ENCODE measurements around the gene SHISAL1. TPM values are rescaled to one million over a fixed set of nuclear protein-coding genes. Genes with fewer than 3 reads are reported as not detected.

Gene SHISAL1
- total and polyA plus RNA-seq, 2 donors (not counting 3 experiments of a cell fraction or from before 2014, with no cell fraction given), result 0.01 to 0.07 TPM

DNA sequence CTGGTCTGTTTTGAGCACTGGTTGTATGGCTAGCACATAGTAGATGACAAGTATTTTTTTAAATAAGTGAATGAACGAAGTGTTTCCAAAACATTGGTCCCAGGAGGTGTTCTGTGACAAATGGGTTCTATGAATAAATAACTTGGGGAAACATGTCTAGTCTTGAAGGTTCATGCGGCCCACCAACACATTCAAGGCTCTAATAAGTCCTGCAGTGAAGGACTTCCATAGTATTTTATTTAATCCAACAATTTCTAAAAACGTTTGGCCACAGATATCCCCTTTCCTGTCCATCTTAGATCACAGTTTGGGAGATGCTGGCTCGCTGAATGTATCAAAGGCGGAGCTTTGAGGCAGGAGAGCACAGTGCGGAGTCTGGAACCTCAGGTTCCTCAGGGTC, 109.5 kb downstream of the SHISAL1 start:
- FAIRE-seq, result no peak
- Histone ChIP-seq H3K4me1 (ENCODE audit: control insufficient read depth, extremely low read depth, insufficient read depth, low read length) (no peaks in the 10 kb centered on the region), H3K27ac (ENCODE audit: insufficient read depth, low read depth, low read length) (no peak overlapping the region), H3K4me3 (replicated peaks in 1 of 3; ENCODE audit: insufficient read depth in 1 of 3, low read depth in 1 of 3, low read length in 3 of 3) (no peak overlapping the region), H2AFZ (ENCODE audit: low read depth, low read length) (no peak overlapping the region), H3K9ac (replicated peaks; ENCODE audit: extremely low read depth, insufficient read depth, low read length) (no peak overlapping the region), H3K4me2 (ENCODE audit: insufficient read depth, low read length) (no peak overlapping the region), H3K36me3 (ENCODE audit: control insufficient read depth in 2 of 2, extremely low read depth in 1 of 2, insufficient read depth in 2 of 2, low read length in 2 of 2) (no peaks in the 10 kb centered on the region), H3K27me3 (ENCODE audit: control insufficient read depth in 2 of 2, insufficient read depth in 2 of 2, low read length in 2 of 2) (no peaks in the 10 kb centered on the region), H3K9me3 (replicated peaks; ENCODE audit: control insufficient read depth, insufficient read depth, low read length) (no peaks in the 10 kb centered on the region), H3K9me1 (replicated peaks; ENCODE audit: control insufficient read depth, extremely low read depth, insufficient read depth, low read length) (no peaks in the 10 kb centered on the region), H3K79me2 (ENCODE audit: control insufficient read depth, insufficient read depth, low read length) (no peaks in the 10 kb centered on the region), H4K20me1 (replicated peaks; ENCODE audit: control insufficient read depth, extremely low read depth, insufficient read depth, low read length) (no peaks in the 10 kb centered on the region)
- ChIA-PET CTCF (no interaction called here), POLR2A (no interaction called here)
- no TSS peak for BruUV-seq (replicated peaks)
- dilution Hi-C loops (cut with MboI; ENCODE audit: extremely low pct_ligation_motif_present, low sequenced_read_pairs) (no loop called here), intact Hi-C loops (cut with micrococcal nuclease) (no loop called here)
- TF ChIP-seq POLR2AphosphoS5 (IDR thresholded peaks at IDR 0.05; ENCODE audit: insufficient read depth, low read depth, low read length) (no peak), POLR2A (IDR thresholded peaks at IDR 0.05; ENCODE audit: low read depth, low read length) (no peak), MYC (IDR thresholded peaks at IDR 0.05; ENCODE audit: low read depth, low read length) (no peak), FOS (IDR thresholded peaks at IDR 0.05; ENCODE audit: borderline replicate concordance, insufficient read depth, low read length) (no peak), GATA2 (IDR thresholded peaks at IDR 0.05; ENCODE audit: insufficient read depth, insufficient read length, low read depth, low read length) (no peak), MAX (IDR thresholded peaks at IDR 0.05; ENCODE audit: insufficient read depth, insufficient read length) (no peak), CTCF (IDR thresholded peaks at IDR 0.05; ENCODE audit: extremely low read depth in 1 of 2, insufficient read depth in 1 of 2, low read depth in 1 of 2, low read length in 2 of 2) (no peak), EZH2 (IDR thresholded peaks at IDR 0.05; ENCODE audit: borderline replicate concordance, low read depth, low read length, severe bottlenecking) (no peak), JUN (IDR thresholded peaks at IDR 0.05; ENCODE audit: borderline replicate concordance, insufficient read depth, insufficient read length, low read depth) (no peak)
- no peak for DNase-seq (ENCODE audit: low read depth, low spot score)
